EH (cell line): ENCODE results near the gene TBX4.
"Not testable (repeated sequence)": the region's sequence is repeated elsewhere in the genome, so short reads cannot be mapped to it uniquely, and the experiment has no call there.

Experiments used
- DNase-seq: peaks from one replicate; pipeline ENCODE4 v3.0.0-alpha.2; 2015; ENCODE audit warnings: low read depth

The TBX4 gene

DNA sequence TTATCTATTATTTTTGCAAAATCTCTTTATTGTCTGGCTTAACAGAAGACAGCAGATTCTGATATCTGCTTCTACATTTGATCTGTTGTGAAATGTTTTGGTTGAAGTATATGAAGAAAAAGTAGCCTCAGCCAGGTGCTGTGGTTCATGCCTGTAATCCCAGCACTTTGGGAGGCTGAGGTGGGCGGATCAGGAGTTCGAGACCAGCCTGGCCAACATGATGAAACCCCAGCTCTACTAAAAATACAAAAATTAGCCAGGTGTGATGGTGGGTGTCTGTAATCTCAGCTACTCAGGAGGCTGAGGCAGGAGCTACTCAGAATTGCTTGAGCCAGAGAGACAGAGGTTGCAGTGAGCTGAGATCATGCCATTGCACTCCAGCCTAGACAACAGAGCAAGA is 75.2 kb downstream of the TBX4 start:
- DNase-seq, result not testable (repeated sequence)

DNA sequence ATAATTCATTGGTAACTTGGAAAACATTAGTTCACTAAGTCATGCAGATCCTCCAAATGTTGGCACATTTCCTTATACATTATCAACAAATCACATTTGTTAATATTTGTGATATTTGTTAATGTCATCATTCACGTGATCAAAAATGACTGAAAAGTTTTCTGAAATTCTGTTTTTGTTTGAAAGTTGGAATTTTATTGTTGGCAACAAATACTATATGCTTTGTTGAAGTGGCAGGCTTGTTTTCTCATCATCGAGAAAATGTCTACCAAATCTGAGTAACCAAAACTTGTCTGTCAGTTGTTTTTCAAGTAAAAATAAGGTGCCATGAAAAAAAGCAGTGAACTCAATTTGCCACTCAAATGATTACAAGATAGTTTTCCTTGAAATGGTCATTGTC is 75.9 kb downstream of the TBX4 start:
- DNase-seq, result no peak

DNA sequence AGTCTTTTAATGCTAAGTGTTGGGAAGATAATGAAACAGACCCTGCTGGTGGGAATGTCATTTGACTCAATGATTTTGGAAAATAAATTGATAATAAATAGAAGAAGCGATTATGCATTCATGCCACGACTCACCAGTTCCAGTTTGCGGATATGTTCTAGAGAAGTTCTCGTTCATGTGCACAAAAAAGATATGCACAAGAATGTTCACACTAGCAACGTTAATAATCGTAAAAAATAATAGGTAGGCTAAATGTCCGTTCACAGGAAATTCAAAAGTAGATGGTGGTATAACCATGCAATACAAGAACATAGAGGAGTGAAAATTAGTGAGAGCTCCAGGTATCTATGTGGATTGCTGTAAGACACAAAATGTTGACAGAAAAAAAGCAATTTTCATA is 79.0 kb downstream of the TBX4 start:
- DNase-seq, result no peak

DNA sequence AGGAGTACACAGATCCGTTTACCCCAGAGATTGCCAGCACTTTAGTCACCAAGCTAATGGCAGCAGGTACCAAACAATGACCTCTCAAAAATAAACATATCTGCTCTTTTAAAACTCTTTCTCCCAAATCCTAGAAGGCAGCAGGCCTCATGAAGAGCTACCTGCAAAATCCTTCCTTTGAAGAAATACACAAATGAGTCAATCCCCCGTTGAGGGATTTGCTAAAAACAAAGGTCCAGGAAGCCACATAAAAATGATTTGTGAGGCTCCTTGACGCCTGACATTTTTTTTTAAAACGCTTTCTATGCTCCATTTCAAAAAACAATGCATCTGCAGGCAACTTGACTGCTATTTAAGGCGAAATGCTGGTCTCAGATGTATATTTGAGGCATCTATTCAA is 80.6 kb downstream of the TBX4 start:
- no peak for DNase-seq

DNA sequence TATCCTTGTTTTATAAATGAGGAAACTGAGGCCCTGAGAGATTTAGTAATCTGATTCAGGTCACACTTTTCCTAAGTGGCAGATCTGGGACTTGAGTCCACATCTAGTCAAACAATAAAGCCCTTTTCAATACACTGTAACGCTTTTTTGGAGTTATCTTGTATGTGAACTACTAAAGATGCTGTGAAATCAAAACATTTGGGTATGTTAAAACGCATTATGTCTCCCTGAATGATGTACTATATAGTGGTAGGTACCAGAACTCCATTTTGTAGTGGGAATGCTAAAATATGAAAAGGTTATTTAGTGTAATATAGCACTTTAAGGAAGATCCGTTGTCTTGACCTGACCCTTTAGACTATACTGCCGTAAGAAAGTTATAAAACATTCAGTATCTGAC is 81.6 kb downstream of the TBX4 start:
- no peak for DNase-seq

DNA sequence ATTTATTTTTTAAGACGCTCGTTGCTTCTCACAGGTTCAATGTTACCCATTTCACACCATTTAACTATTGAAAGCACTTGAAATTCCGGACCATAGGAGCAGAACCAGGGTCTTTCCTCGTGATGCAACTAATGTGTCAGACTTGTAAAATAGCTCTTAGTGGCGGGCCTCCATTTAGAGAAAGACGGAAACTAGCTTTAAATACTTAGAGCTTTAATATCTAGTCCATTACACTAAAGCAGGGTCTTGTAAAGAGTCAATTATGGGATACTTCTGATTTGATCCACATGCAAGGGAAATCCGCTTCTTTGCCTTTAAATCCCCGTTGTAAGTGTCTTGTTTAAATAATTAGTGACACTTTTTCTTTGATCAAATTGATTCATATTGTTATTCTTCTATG is 82.2 kb downstream of the TBX4 start:
- DNase-seq, result no peak
